T-helper 2 cell treated with Interferon-gamma antibody and Interleukin-4, amounts not matched to agents 100 ng/mL and 5 ng/mL, for 36 hours (primary cell): Measurements from ENCODE around the gene NUP214. TPM values are rescaled to one million over a fixed set of nuclear protein-coding genes. Genes with fewer than 3 reads are reported as not detected.
"Not testable (repeated sequence)": the region's sequence is repeated elsewhere in the genome, so short reads cannot be mapped to it uniquely, and the experiment has no call there.

Experiments used
- intact Hi-C: fragments of 100-400 bp; cut with micrococcal nuclease; formaldehyde crosslinking; loops from one replicate; pipeline ENCODE4 v1.15.1; 2023
- total RNA-seq: library from RNA; stranded (reverse); gene quantifications from 2 replicates; pipeline ENCODE4 v1.2.3, GENCODE V29; 2022

Gene NUP214
- total RNA-seq, 1 donor from 2014 or later, result 80.3 TPM

- intact Hi-C loops, result no loop called here
Observed at GRCh38 chr9:131258698-131259431, 133.5 kb downstream of the NUP214 start.

DNA sequence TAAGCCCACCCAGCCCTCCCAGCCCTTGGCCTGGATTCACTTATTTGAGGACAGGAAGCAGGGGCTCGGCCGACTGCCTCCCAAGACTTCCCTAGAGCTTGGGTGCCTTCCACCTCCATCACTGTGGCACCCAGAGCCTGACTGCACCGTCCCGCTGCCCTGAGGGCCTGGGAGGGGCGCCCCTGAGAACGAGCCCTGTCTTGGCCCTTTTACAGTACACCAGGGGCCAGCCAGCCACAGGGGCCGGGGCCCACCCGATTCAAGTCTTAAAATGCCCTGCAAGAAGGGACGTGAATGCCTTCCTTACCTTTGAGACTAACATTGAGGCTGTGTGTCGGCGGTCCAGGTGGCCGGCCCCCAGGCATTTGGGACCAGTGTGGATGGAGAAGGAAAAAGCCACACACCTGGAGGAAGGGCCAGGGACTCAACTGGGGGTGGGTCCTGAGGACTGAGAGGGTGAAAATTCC, 134.1 kb downstream of the NUP214 start:
- intact Hi-C loops, result no loop called here

GRCh38 chr9:131259916-131260597, 134.7 kb downstream of the NUP214 start:
- intact Hi-C loops, result no loop called here

DNA sequence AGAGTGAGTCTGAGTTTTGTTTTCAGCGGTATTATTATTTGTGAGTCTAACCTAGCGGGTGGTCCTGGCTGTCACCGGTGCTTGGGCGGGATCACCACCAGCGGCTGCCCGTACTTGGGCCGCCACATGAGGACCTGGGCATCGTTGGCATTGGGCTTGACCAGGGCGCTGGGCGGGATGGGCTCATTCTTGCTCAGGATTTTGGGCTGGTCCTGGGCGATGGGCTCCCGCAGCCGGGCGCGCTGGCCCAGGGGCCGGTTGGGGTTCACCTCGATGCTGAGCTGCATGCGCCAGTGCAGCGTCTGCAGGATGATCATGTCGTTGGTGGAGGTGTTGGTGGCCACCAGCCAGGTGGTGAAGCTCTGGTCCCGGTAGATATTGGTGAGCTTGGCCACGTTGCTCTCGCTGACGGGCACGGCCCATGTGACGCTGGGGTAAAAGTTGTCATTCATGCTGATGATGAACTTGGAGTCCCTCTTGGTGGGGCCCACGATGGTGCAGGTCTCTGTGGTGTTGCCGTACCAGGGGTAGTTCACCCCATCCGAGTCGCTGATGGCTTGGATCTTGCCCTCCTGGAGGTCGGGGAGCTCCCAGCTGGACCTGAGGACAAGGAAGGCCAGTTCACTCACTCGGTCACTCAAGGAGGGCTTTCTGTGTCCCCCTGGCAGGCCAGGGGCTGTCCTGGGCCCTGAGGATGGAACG, 135.5 kb downstream of the NUP214 start:
- intact Hi-C loops, result no loop called here

DNA sequence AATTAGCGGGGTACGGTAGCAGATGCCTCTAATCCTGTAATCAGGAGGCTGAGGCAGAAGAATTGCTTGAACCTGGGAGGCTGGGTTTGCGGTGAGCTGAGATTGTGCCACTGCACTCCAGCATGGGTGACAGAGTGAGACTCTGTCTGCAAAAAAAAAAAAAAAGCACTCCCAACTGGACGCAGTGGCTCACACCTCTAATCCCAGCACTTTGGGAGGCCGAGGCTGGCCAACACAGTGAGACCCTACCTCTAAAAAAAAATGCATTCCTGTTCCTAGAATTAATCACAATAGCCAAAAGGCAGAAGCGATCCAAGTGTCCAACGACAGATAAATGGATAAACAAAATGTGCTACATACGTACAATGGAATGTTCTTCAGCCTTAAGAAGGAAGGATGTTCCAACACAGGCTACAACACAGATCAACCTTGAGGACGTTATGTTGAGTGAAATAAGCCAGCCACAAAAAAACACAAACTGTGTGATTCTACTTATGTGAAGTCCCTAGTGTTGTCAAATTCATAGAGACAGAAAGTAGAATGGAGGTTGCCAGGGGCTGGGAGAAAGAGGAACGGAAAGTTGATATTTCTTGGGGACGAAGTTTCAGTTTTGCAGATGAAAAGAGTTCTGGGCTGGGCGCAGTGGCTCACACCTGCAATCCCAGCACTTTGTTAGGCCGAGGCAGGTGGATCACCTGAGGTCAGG, 137.1 kb downstream of the NUP214 start:
- intact Hi-C loops, result no loop called here

DNA sequence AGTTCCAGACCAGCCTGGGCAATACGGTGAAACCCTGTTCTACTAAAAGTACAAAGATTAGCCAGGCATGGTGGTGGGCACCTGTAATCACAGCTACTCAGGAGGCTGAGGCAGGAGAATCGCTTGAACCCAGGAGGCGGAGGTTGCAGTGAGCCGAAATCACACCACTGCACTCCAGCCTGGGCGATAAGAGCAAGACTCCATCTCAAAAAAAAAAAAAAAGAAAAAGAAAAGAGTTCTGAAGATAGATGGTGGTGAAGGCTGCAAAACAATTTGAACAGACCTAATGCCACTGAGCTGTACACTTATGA, 137.6 kb downstream of the NUP214 start:
- intact Hi-C loops, result not testable (repeated sequence)

DNA sequence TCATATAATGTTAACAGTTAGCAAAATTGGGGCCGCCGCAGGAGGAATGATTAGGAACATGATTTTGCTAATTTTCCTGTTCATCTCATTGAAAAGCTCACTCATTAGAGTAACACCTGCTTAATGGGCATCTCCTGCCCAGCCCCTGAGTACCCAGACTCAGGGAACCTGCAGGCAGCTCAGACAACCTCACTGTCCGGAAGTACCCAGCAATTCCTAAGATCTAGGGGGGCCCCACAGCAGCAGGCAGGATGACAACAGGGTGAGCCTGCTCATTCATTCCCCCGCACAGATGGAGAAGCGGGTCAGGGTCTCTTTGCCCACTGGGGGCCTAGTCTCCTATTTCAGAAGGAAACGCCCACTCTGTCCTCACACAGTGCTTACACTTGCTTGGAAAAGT, 138.3 kb downstream of the NUP214 start:
- intact Hi-C loops, result no loop called here

DNA sequence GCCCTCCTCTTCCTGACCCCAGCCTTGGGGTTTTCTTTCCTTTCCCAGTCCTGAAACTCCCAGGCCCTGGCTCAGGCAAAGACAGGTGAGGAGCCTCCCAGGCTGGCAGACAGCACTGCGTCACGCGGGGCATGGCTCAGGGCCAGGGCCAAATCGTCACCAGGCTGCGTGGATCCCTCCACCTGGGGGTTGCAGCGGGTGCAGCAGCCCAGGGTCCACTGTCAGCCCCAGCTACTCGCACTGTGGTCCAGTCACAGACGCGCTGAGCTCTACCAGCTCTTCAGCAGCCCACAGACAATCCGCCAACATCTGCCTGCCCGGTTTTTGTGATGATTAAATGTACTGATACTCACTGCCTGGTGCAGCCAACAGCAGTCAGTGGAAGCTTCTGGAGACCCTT, 138.8 kb downstream of the NUP214 start:
- intact Hi-C loops, result no loop called here

GRCh38 chr9:131266266-131267229, 141.2 kb downstream of the NUP214 start:
- intact Hi-C loops, result no loop called here

GRCh38 chr9:131270171-131271015, 145.0 kb downstream of the NUP214 start:
- intact Hi-C loops, result loop anchor here (1.0 to 10.0 kb wide), 4 partner anchors 8 to 1084 kb away; partner anchors contain the start of gene SETX

GRCh38 chr9:131271016-131271273, 145.6 kb downstream of the NUP214 start:
- intact Hi-C loops, result loop anchor here (10.0 kb wide), 3 partner anchors 64 to 1084 kb away; partner anchors contain the start of gene SETX

DNA sequence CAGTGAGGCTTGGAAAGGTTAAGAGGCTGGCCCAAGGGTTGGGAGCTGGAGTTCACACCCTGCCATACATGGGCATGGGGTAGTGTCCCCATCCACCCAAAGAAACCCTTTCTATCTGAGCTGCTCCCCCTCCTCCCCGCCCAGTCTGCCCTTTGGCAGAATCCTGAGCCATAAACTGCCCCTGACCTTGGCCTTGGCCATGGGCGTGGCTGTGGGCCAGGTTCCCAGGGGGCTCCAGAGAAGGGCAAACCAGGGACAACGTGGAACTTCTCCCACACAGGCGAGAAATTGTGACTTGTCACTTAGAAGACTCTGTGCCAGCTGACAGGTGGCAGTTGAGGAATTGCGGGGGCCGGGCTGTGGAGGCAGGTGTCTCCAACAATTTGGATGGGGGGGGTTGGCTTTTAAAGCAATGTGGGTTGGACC, 146.1 kb downstream of the NUP214 start:
- intact Hi-C loops, result loop anchor here (10.0 kb wide), 3 partner anchors 63 to 1083 kb away; partner anchors contain the start of gene SETX

GRCh38 chr9:131272212-131272611, 146.8 kb downstream of the NUP214 start:
- intact Hi-C loops, result loop anchor here (10.0 kb wide), 3 partner anchors 63 to 1083 kb away; partner anchors contain the start of gene SETX

DNA sequence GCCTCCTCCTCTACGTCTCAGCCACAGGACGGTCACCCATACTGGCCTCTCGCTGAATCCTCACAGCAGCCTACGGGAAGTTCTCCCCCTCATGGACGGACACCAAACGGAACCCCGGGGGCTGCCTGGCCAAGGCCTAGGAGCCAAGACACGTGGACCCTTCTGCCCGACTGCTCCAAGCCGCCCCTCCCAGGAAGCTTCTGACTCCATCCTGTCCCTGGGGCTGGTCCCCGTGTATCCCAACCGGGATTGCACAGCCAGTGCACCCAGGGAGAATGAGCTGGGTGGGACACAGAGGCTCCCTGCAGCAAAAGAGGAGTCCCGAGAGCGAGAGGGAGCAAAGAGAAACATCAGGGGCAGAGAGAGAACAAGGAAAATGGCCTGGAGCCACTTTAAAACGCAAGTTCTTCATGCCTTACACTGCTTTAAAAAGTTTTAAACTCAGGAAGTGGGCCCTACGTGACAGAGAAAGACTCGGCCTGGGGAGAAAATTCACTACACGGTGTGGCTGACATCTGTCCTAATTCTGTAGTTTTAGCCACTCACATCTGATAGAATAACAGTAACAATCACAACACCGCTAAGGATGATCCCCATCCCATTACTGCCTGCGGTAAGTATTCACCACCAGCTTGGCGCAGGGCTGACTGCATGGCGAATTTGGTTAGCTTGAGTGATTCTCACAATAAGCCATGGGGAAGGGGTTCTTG, 147.9 kb downstream of the NUP214 start:
- intact Hi-C loops, result loop anchor here (10.0 kb wide), 3 partner anchors 62 to 1082 kb away; partner anchors contain the start of gene SETX

- intact Hi-C loops, result loop anchor here (10.0 kb wide), 3 partner anchors 61 to 1081 kb away; partner anchors contain the start of gene SETX
Observed at GRCh38 chr9:131273856-131274673, 148.7 kb downstream of the NUP214 start.

DNA sequence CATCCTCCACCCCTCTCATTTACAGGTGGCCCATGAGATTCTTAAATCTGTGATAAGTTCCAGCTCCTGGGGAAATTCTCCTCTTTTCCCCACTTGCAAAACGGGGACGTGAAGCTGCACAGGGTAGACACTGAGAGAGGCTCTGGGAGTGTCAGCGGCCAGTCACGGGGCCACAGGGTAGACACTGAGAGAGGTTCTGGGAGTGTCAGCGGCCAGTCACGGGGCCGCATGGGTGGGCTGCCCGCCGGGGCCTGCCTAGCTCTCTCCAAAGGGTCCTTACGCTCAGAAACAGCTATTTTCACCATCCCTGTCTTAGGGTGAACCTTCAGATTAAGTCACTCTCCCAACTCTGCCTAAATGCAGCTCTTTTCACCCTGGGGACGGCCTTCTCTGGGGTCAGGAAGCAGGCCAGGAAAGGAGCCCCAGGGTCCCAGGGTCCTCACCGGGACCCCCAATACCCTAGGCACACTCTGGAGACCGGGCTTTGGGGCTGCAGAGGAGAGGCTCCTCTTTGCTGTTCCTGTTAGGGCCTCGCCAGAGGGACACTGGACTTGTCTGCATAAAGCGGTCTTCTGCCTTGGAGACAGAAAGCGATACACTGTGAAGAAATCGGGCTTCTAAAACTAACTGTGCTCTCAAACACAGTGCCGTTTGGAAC, 149.4 kb downstream of the NUP214 start:
- intact Hi-C loops, result loop anchor here (5.0 to 10.0 kb wide), 4 partner anchors 60 to 1080 kb away; partner anchors contain the start of genes POMT1 and SETX
